Body of pancreas (tissue), 4 donors: Measurements from ENCODE around the gene TEPSIN. TPM values are rescaled to one million over a fixed set of nuclear protein-coding genes. Genes with fewer than 3 reads are reported as not detected.

ENCODE experiments used
- ATAC-seq: fragments of 150-250 bp; one replicate; pipeline ENCODE4 v1.9.1; 2016
- DNase-seq, 4 donors: peaks; one replicate each; pipeline ENCODE4 v3.0.0-alpha.2; 2019
- H3K27ac ChIP-seq, 4 donors: fragments of 200-600 bp; sonication (generic); 1 replicate in 3 of 4; 2 replicates in 1 of 4; pipeline versions ENCODE4 v1.5.1 to v1.6.1; 2016 to 2019; ENCODE audit warnings: mild to moderate bottlenecking in 1 of 4, mixed read lengths in 1 of 4, moderate library complexity in 1 of 4
- H3K27me3 ChIP-seq, 2 donors: fragments of 200-600 bp; sonication (generic); one replicate each; pipeline ENCODE4 v1.6.0; 2016; ENCODE audit warnings: mild to moderate bottlenecking in 1 of 2
- H3K36me3 ChIP-seq, 2 donors: fragments of 200-600 bp; sonication (generic); replicated peaks in 1 of 2; 2 replicates each; pipeline ENCODE4 v1.5.1; 2016; ENCODE audit warnings: low read depth in 2 of 2; ENCODE audit not compliant: insufficient read depth in 1 of 2
- H3K4me1 ChIP-seq: fragments of 200-600 bp; sonication (generic); one replicate; pipeline ENCODE4 v1.6.0; 2016
- H3K4me3 ChIP-seq, 2 donors: fragments of 200-600 bp; sonication (generic); 1 replicate in 1 of 2; 2 replicates in 1 of 2; pipeline ENCODE4 v1.5.1; 2016 to 2019
- H3K9me3 ChIP-seq, 3 donors: fragments of 200-600 bp; sonication (generic); 1 replicate in 2 of 3; 2 replicates in 1 of 3; pipeline ENCODE4 v1.5.1; 2016
- CTCF ChIP-seq, 7 experiments: fragments of 450-650 bp in 4 of 7; fragments of 200-600 bp in 3 of 7; sonication (generic) in 3 of 7; IDR thresholded peaks; one replicate each; pipeline ENCODE4 v1.5.1; 2016 to 2019; ENCODE audit warnings: antibody characterized with exemption in 7 of 7
- POLR2A ChIP-seq, 3 donors: fragments of 450-650 bp; IDR thresholded peaks; one replicate each; pipeline ENCODE4 v1.6.1; 2016; ENCODE audit warnings: antibody characterized with exemption in 3 of 3, mild to moderate bottlenecking in 2 of 3
- WGBS, 2 donors: methylation state at CpG; one replicate each; pipeline ENCODE4 v1.1.5; 2017; 5-methylcytosine and 5-hydroxymethylcytosine counted together
- intact Hi-C: fragments of 100-400 bp; cut with DNase I; formaldehyde crosslinking; loops from one replicate; pipeline ENCODE4 v1.15.1; 2023
- total RNA-seq, 2 donors: library from RNA; depleted of rRNA; stranded (reverse); fragments of >200 nt; gene quantifications; one replicate each; pipeline ENCODE4 v1.1.0, GENCODE V29; 2016

The TEPSIN gene
- total RNA-seq, 2 donors from 2014 or later, result 31.9 to 102 TPM

GRCh38 chr17:81221842-81222619, 16.8 kb downstream of the TEPSIN start:
- H3K4me1 ChIP-seq, result peaks cover 23% of the 10 kb centered on the region
- intact Hi-C loops, result no loop called here
- H3K36me3 ChIP-seq, result no peaks in the 10 kb centered on the region
- no peak for DNase-seq
- TF ChIP-seq CTCF (IDR thresholded peaks at IDR 0.05) (no peak), POLR2A (IDR thresholded peaks at IDR 0.05) (no peak)
- H3K27ac ChIP-seq, result no peak overlapping the region
- no peaks in the 10 kb centered on the region for H3K27me3 ChIP-seq
- ATAC-seq, result no peak
- peak overlapping the region; percentile 31 to 58 for H3K4me3 ChIP-seq
- WGBS, 2 donors, result 10 to 12% methylated on average over 19 to 24 of the region's 24 CpGs
- no peaks in the 10 kb centered on the region for H3K9me3 ChIP-seq

- H3K27ac ChIP-seq, result no peak overlapping the region
- H3K4me1 ChIP-seq, result peaks cover 23% of the 10 kb centered on the region
- H3K4me3 ChIP-seq, result no peak overlapping the region
- no peaks in the 10 kb centered on the region for H3K36me3 ChIP-seq
- H3K27me3 ChIP-seq, result no peaks in the 10 kb centered on the region
- intact Hi-C loops, result no loop called here
- TF ChIP-seq POLR2A (IDR thresholded peaks at IDR 0.05), result no peak
- no peak for TF ChIP-seq CTCF (IDR thresholded peaks at IDR 0.05)
- no peak for DNase-seq
- ATAC-seq, result no peak
- 47 to 73% methylated on average over 6 to 11 of the region's 11 CpGs for WGBS, 2 donors
- no peaks in the 10 kb centered on the region for H3K9me3 ChIP-seq
Observed at GRCh38 chr17:81221371-81221841, 17.4 kb downstream of the TEPSIN start.

- no peaks in the 10 kb centered on the region for H3K36me3 ChIP-seq
- TF ChIP-seq CTCF (IDR thresholded peaks at IDR 0.05), result no peak
- no peak for TF ChIP-seq POLR2A (IDR thresholded peaks at IDR 0.05)
- H3K4me1 ChIP-seq, result peaks cover 23% of the 10 kb centered on the region
- 82 to 92% methylated on average over 2 to 23 of the region's 24 CpGs for WGBS, 2 donors
- H3K27ac ChIP-seq, result no peak overlapping the region
- H3K9me3 ChIP-seq, result no peaks in the 10 kb centered on the region
- H3K4me3 ChIP-seq, result no peak overlapping the region
- ATAC-seq (no peak), DNase-seq (no peak)
- intact Hi-C loops, result no loop called here
- H3K27me3 ChIP-seq, result no peaks in the 10 kb centered on the region
Observed at GRCh38 chr17:81219476-81220180, 19.2 kb downstream of the TEPSIN start.

GRCh38 chr17:81218991-81219390, 19.9 kb downstream of the TEPSIN start:
- TF ChIP-seq POLR2A (IDR thresholded peaks at IDR 0.05), result no peak
- TF ChIP-seq CTCF (IDR thresholded peaks at IDR 0.05), result no peak
- WGBS, 2 donors, result 87 to 94% methylated on average over 8 to 9 of the region's 11 CpGs
- DNase-seq, result no peak
- Histone ChIP-seq H3K36me3 (no peaks in the 10 kb centered on the region), H3K9me3 (no peaks in the 10 kb centered on the region), H3K4me1 (peaks cover 22% of the 10 kb centered on the region), H3K27ac (no peak overlapping the region), H3K4me3 (no peak overlapping the region), H3K27me3 (no peaks in the 10 kb centered on the region)
- intact Hi-C loops, result no loop called here
- ATAC-seq, result no peak
